ENCODE data around the gene GATAD2B. TPM values are rescaled to one million over a fixed set of nuclear protein-coding genes. Genes with fewer than 3 reads are reported as not detected.

The GATAD2B gene
- polyA plus RNA-seq, 1 experiment = 4.8 TPM

- ChIA-PET CTCF (no interaction called here), POLR2A (interaction anchor here (0.6 kb wide), 1 partner anchor 157 kb away, joined by 3 read pairs; no protein-coding TSS in a partner anchor)
- H3K9me3 ChIP-seq (ENCODE audit: control insufficient read depth, insufficient read depth, low read length) = no peaks in the 10 kb centered on the region
- no peak for DNase-seq (ENCODE audit: low read depth, low spot score)
- TF ChIP-seq CTCF (IDR thresholded peaks at IDR 0.05; ENCODE audit: low read depth, low read length) = no peak
- H3K4me3 ChIP-seq (ENCODE audit: low read depth, low read length) = no peak overlapping the region
- no peaks in the 10 kb centered on the region for H3K27me3 ChIP-seq (ENCODE audit: control insufficient read depth, insufficient read depth, low read length)
- H3K27ac ChIP-seq (ENCODE audit: low read depth, low read length) = no peak overlapping the region
Observed at GRCh38 chr1:153938996-153939395, 16.2 kb upstream of the GATAD2B start.

- Histone ChIP-seq H3K27me3 (ENCODE audit: control insufficient read depth, insufficient read depth, low read length) (no peaks in the 10 kb centered on the region), H3K9me3 (ENCODE audit: control insufficient read depth, insufficient read depth, low read length) (no peaks in the 10 kb centered on the region), H3K27ac (ENCODE audit: low read depth, low read length) (no peak overlapping the region), H3K4me3 (ENCODE audit: low read depth, low read length) (no peak overlapping the region)
- ChIA-PET POLR2A (no interaction called here), CTCF (interaction anchor here (0.7 kb wide), 1 partner anchor 260 kb away, joined by 3 read pairs; no protein-coding TSS in a partner anchor)
- DNase-seq (ENCODE audit: low read depth, low spot score) = no peak
- TF ChIP-seq CTCF (IDR thresholded peaks at IDR 0.05; ENCODE audit: low read depth, low read length) = no peak
Observed at GRCh38 chr1:153937331-153937730, 14.6 kb upstream of the GATAD2B start.

- ChIA-PET POLR2A (no interaction called here), CTCF (no interaction called here)
- Histone ChIP-seq H3K9me3 (ENCODE audit: control insufficient read depth, insufficient read depth, low read length) (no peaks in the 10 kb centered on the region), H3K4me3 (ENCODE audit: low read depth, low read length) (no peak overlapping the region), H3K27ac (ENCODE audit: low read depth, low read length) (no peak overlapping the region), H3K27me3 (ENCODE audit: control insufficient read depth, insufficient read depth, low read length) (no peaks in the 10 kb centered on the region)
- no peak for TF ChIP-seq CTCF (IDR thresholded peaks at IDR 0.05; ENCODE audit: low read depth, low read length)
- DNase-seq (ENCODE audit: low read depth, low spot score) = no peak
Observed at GRCh38 chr1:153936011-153936802, 13.4 kb upstream of the GATAD2B start.

GRCh38 chr1:153934746-153935145, 12.0 kb upstream of the GATAD2B start:
- H3K27ac ChIP-seq (ENCODE audit: low read depth, low read length) = no peak overlapping the region
- no peak for DNase-seq (ENCODE audit: low read depth, low spot score)
- ChIA-PET POLR2A (interaction anchor here (0.7 kb wide), 1 partner anchor 142 kb away, joined by 3 read pairs; no protein-coding TSS in a partner anchor), CTCF (no interaction called here)
- H3K27me3 ChIP-seq (ENCODE audit: control insufficient read depth, insufficient read depth, low read length) = no peaks in the 10 kb centered on the region
- TF ChIP-seq CTCF (IDR thresholded peaks at IDR 0.05; ENCODE audit: low read depth, low read length) = no peak
- H3K4me3 ChIP-seq (ENCODE audit: low read depth, low read length) = no peak overlapping the region
- H3K9me3 ChIP-seq (ENCODE audit: control insufficient read depth, insufficient read depth, low read length) = no peaks in the 10 kb centered on the region

GRCh38 chr1:153933955-153934354, 11.2 kb upstream of the GATAD2B start:
- Histone ChIP-seq H3K4me3 (ENCODE audit: low read depth, low read length) (no peak overlapping the region), H3K27me3 (ENCODE audit: control insufficient read depth, insufficient read depth, low read length) (no peaks in the 10 kb centered on the region), H3K9me3 (ENCODE audit: control insufficient read depth, insufficient read depth, low read length) (no peaks in the 10 kb centered on the region), H3K27ac (ENCODE audit: low read depth, low read length) (no peak overlapping the region)
- no peak for DNase-seq (ENCODE audit: low read depth, low spot score)
- CTCF ChIA-PET = no interaction called here
- no peak for TF ChIP-seq CTCF (IDR thresholded peaks at IDR 0.05; ENCODE audit: low read depth, low read length)
- POLR2A ChIA-PET = no interaction called here

All from AG04450 (cell line).